T-helper 1 cell (primary cell): ENCODE results near the gene ASPHD1.

Experiments used
- DNase-seq, 5 donors: peaks; one replicate each; pipeline ENCODE4 v3.0.0-alpha.2; 2012 to 2020

Gene ASPHD1

GRCh38 chr16:29943846-29944799 lies 43.8 kb downstream of the ASPHD1 start:
- no peak for DNase-seq

GRCh38 chr16:29947897-29948296 lies 47.6 kb downstream of the ASPHD1 start:
- DNase-seq = no peak

GRCh38 chr16:29950806-29951461 lies 50.6 kb downstream of the ASPHD1 start:
- DNase-seq = no peak

- DNase-seq = no peak
Observed at GRCh38 chr16:29951625-29952365, 51.5 kb downstream of the ASPHD1 start.
